ENCODE data around the gene TNFAIP3. TPM values are rescaled to one million over a fixed set of nuclear protein-coding genes. Genes with fewer than 3 reads are reported as not detected.

Gene TNFAIP3
- total and polyA plus RNA-seq, 2 donors (not counting 3 experiments of a cell fraction or from before 2014, with no cell fraction given): 4.0 to 8.6 TPM

- Histone ChIP-seq H3K9me1 (replicated peaks; ENCODE audit: control insufficient read depth, extremely low read depth, insufficient read depth, low read length) (no peaks in the 10 kb centered on the region), H2AFZ (ENCODE audit: low read depth, low read length) (peak overlapping the region; percentile 56), H3K36me3 (ENCODE audit: control insufficient read depth in 2 of 2, extremely low read depth in 1 of 2, insufficient read depth in 2 of 2, low read length in 2 of 2) (no peaks in the 10 kb centered on the region), H3K4me2 (ENCODE audit: insufficient read depth, low read length) (peak overlapping the region; percentile 79), H3K9ac (replicated peaks; ENCODE audit: extremely low read depth, insufficient read depth, low read length) (peak overlapping the region; percentile 64), H3K4me3 (replicated peaks in 1 of 3; ENCODE audit: insufficient read depth in 1 of 3, low read depth in 1 of 3, low read length in 3 of 3) (peak overlapping the region; percentile 54 to 88 (median 63)), H3K27me3 (ENCODE audit: control insufficient read depth in 2 of 2, insufficient read depth in 2 of 2, low read length in 2 of 2) (no peaks in the 10 kb centered on the region), H3K79me2 (ENCODE audit: control insufficient read depth, insufficient read depth, low read length) (no peaks in the 10 kb centered on the region), H3K9me3 (replicated peaks; ENCODE audit: control insufficient read depth, insufficient read depth, low read length) (no peaks in the 10 kb centered on the region), H3K4me1 (ENCODE audit: control insufficient read depth, extremely low read depth, insufficient read depth, low read length) (peaks cover 32% of the 10 kb centered on the region), H4K20me1 (replicated peaks; ENCODE audit: control insufficient read depth, extremely low read depth, insufficient read depth, low read length) (no peaks in the 10 kb centered on the region), H3K27ac (ENCODE audit: insufficient read depth, low read depth, low read length) (peak overlapping the region; percentile 48)
- no TSS peak for BruUV-seq (replicated peaks)
- peak; percentile 42 for DNase-seq (ENCODE audit: low read depth, low spot score)
- peak; percentile 57 for FAIRE-seq
- intact Hi-C loops (cut with micrococcal nuclease) (loop anchor here (1.0 to 2.0 kb wide), 5 partner anchors 68 to 160 kb away; no protein-coding TSS in a partner anchor), dilution Hi-C loops (cut with MboI; ENCODE audit: extremely low pct_ligation_motif_present, low sequenced_read_pairs) (no loop called here)
- CTCF ChIA-PET: interaction anchor here (0.6 to 8.4 kb wide), 35 partner anchors 9 to 187 kb away, joined by 3 to 111 read pairs (median 5); no protein-coding TSS in a partner anchor
- POLR2A ChIA-PET: interaction anchor here (1.3 kb wide), 1 partner anchor 163 kb away, joined by 4 read pairs; no protein-coding TSS in a partner anchor
- TF ChIP-seq FOS (IDR thresholded peaks at IDR 0.05; ENCODE audit: borderline replicate concordance, insufficient read depth, low read length) (no peak), MYC (IDR thresholded peaks at IDR 0.05; ENCODE audit: low read depth, low read length) (no peak), MAX (IDR thresholded peaks at IDR 0.05; ENCODE audit: insufficient read depth, insufficient read length) (no peak), POLR2A (IDR thresholded peaks at IDR 0.05; ENCODE audit: low read depth, low read length) (no peak)
These were observed 838 bp downstream of the TNFAIP3 start for GRCh38 chr6:137867685-137868509.

GRCh38 chr6:137868721-137869548, 1.9 kb downstream of the TNFAIP3 start:
- no peaks in the 10 kb centered on the region for H3K9me1 ChIP-seq (replicated peaks; ENCODE audit: control insufficient read depth, extremely low read depth, insufficient read depth, low read length)
- H3K79me2 ChIP-seq (ENCODE audit: control insufficient read depth, insufficient read depth, low read length): no peaks in the 10 kb centered on the region
- H3K4me1 ChIP-seq (ENCODE audit: control insufficient read depth, extremely low read depth, insufficient read depth, low read length): peaks cover 43% of the 10 kb centered on the region
- FAIRE-seq (no peak), DNase-seq (ENCODE audit: low read depth, low spot score) (no peak)
- intact Hi-C loops (cut with micrococcal nuclease): no loop called here
- no peak overlapping the region for H2AFZ ChIP-seq (ENCODE audit: low read depth, low read length)
- no peak overlapping the region for H3K27ac ChIP-seq (ENCODE audit: insufficient read depth, low read depth, low read length)
- TF ChIP-seq POLR2A (IDR thresholded peaks at IDR 0.05; ENCODE audit: low read depth, low read length) (no peak), JUN (IDR thresholded peaks at IDR 0.05; ENCODE audit: borderline replicate concordance, insufficient read depth, insufficient read length, low read depth) (no peak), MYC (IDR thresholded peaks at IDR 0.05; ENCODE audit: low read depth, low read length) (no peak), MAX (IDR thresholded peaks at IDR 0.05; ENCODE audit: insufficient read depth, insufficient read length) (no peak), CTCF (IDR thresholded peaks at IDR 0.05; ENCODE audit: extremely low read depth in 1 of 2, insufficient read depth in 1 of 2, low read depth in 1 of 2, low read length in 2 of 2) (no peak), FOS (IDR thresholded peaks at IDR 0.05; ENCODE audit: borderline replicate concordance, insufficient read depth, low read length) (no peak), GATA2 (IDR thresholded peaks at IDR 0.05; ENCODE audit: insufficient read depth, insufficient read length, low read depth, low read length) (no peak), POLR2AphosphoS5 (IDR thresholded peaks at IDR 0.05; ENCODE audit: insufficient read depth, low read depth, low read length) (no peak), EZH2 (IDR thresholded peaks at IDR 0.05; ENCODE audit: borderline replicate concordance, low read depth, low read length, severe bottlenecking) (no peak)
- dilution Hi-C loops (cut with MboI; ENCODE audit: extremely low pct_ligation_motif_present, low sequenced_read_pairs): no loop called here
- H4K20me1 ChIP-seq (replicated peaks; ENCODE audit: control insufficient read depth, extremely low read depth, insufficient read depth, low read length): no peaks in the 10 kb centered on the region
- no peak overlapping the region for H3K4me3 ChIP-seq (replicated peaks in 1 of 3; ENCODE audit: insufficient read depth in 1 of 3, low read depth in 1 of 3, low read length in 3 of 3)
- no peaks in the 10 kb centered on the region for H3K9me3 ChIP-seq (replicated peaks; ENCODE audit: control insufficient read depth, insufficient read depth, low read length)
- no TSS peak for BruUV-seq (replicated peaks)
- ChIA-PET CTCF (interaction anchor here (1.8 to 8.4 kb wide), 10 partner anchors 32 to 164 kb away, joined by 5 to 111 read pairs (median 20); no protein-coding TSS in a partner anchor), POLR2A (no interaction called here)
- no peak overlapping the region for H3K9ac ChIP-seq (replicated peaks; ENCODE audit: extremely low read depth, insufficient read depth, low read length)
- H3K36me3 ChIP-seq (ENCODE audit: control insufficient read depth in 2 of 2, extremely low read depth in 1 of 2, insufficient read depth in 2 of 2, low read length in 2 of 2): no peaks in the 10 kb centered on the region
- no peaks in the 10 kb centered on the region for H3K27me3 ChIP-seq (ENCODE audit: control insufficient read depth in 2 of 2, insufficient read depth in 2 of 2, low read length in 2 of 2)
- peak overlapping the region; percentile 79 for H3K4me2 ChIP-seq (ENCODE audit: insufficient read depth, low read length)
